NCI-H146 (cell line): ENCODE measurements around the gene TNNT1.
A peak's percentile ranks its signal among the peaks of the same experiment; 100 is the strongest.
"Not testable (repeated sequence)": the region's sequence is repeated elsewhere in the genome, so short reads cannot be mapped to it uniquely, and the experiment has no call there.

Source experiments
- DNase-seq: peaks from one replicate; lab custom pipeline; 2025; lab: John Stamatoyannopoulos, UW

TNNT1 gene

GRCh38 chr19:55166530-55167268 lies 17.7 kb upstream of the TNNT1 start, which contains the start of gene DNAAF3:
Gene DNAAF3 (minus strand): TSS chr19:55166613. CDS start chr19:55166413, 200 bp downstream.
- peak; percentile 99 for DNase-seq

DNA sequence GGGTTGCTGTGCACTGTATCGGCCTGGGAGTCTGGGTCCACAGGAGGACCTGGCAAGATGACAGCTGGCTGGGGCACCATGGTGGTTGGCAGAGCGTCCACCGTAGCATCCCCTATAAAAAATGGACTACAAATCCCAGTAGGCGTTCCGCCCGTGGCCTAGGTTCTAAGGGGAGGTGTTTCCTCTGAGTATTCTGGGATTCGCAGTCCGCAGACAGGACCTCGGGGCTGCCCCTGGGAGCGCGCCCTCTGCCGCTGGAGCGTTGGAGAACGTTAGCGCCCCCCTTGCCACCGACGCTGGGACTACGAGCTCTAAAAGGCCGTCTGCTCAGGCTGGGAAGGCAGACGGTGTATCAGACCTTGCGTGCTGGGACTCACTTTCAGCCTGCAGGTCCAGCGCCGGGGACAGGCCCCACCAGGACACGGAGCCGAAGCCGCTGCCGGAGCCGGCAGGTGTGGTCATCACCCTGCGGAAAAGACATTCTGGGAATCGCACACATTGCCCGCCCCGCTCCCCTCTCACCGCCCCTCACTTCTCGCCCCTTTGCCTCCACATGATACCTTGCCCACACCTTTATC lies 17.0 kb upstream of the TNNT1 start:
- DNase-seq, result peak; percentile 83

- peak; percentile 48 for DNase-seq
Measured at GRCh38 chr19:55161571-55162322, 12.7 kb upstream of the TNNT1 start.

DNA sequence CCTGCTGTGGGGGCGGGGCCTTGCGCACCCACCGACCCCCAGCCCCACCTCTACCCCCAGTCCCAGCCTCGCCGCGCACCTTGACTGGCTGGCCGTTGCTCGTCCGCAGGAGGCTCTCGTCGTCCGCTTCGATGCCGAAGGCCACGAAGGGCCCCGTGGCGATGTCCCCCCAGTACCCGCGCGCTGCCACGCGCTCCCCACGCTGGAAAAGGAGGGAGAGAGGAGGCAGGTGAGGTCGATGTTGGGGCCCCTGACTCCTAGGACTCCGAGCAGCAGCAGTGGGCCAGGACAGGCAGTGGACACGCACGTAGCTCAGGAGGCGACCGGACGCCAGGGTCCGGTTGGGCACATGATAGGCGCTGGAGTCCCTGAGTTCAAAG lies 12.0 kb upstream of the TNNT1 start:
- no peak for DNase-seq

- DNase-seq, result peak; percentile 95
Measured at GRCh38 chr19:55160128-55160985, 11.4 kb upstream of the TNNT1 start.

DNA sequence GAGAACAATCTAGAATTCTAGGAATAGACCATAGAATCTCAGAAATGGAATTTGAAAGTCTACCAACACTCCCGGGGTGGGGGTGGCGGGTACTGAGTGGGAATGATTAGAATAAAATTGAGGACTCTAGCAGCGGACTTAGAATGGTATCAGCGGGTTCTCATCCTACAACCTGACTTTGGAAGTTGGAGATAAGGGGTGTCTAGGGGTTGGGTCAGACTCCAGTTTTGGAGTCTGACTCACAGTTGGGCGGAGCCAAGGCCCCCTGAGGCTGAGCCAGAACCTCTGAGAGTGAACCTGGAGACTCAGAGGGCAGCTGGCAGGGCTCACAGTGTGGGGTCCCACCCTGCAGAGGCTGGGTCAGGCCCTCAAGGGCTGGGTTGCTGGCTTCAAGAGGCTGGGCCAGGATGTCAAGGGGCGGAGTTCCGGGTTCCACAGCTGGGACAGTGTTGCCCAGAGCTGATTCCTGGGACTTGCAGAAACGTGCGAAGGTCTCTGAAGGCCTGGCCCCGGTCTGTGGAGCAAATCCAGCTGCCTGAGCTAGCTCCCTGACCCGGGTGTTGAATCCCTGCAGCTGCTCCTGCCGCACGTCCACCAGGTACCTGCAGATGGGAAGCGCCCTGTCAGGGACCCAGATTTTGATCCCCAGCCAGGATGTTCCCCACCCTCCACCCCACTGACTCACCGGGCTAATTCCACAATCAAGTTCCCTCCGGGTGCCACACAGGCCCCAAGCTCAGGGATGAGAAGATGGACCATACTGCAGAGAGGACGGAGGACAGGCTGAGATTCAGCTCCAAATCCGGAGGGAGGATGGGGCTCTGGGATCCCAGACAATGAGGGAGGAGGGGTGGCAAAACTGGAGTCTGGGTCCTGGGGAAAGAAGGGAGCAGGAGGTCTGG lies 10.1 kb upstream of the TNNT1 start:
- peak; percentile 45 for DNase-seq

GRCh38 chr19:55158423-55158822 lies 9.4 kb upstream of the TNNT1 start:
- no peak for DNase-seq

DNA sequence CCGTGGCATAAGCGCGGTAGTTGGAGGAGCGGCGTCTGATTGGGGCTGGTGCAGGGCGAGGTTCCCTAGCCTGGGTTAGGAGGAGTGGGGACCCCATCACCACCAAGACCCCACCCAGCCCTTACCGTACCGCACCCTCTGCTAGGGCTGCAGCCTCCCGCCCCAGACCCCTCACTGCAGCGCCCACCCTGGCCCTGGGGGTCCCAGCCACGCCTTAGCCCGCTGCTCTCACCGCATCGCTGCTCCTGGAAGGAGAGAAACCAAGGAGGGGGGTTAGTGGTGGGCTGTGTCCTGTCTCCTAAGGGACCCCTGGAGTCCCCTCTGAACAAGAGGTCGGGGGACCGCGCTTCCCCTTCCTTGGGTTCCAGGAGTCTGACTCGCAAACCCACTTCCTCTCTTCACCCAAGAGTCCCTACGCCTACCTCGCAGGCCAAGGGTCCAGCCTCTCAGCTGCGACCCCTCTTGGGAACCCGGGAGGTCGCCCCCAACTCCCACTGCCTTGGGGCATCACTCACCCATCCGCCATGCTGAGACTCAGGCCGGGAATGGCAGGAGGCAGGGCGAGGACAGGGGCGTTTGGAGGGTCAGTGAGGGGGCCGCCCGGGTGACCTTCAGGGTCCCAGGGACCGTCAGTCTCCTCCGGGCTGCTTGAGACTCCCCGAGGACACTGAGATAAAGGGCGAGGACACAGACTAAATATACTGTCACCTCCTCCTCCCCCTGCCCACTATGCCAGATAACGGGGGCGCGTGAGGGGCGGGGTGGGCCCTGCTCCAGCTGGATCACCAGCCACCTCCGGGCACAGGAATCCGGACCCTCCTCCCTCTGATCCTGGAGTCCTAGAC lies 8.3 kb upstream of the TNNT1 start, which contains the start of gene TNNI3:
TNNI3 (minus strand) TSS at position 669 of the 845 bp plus-strand sequence; CDS start at position 526, 143 bp downstream.
- no peak for DNase-seq

DNA sequence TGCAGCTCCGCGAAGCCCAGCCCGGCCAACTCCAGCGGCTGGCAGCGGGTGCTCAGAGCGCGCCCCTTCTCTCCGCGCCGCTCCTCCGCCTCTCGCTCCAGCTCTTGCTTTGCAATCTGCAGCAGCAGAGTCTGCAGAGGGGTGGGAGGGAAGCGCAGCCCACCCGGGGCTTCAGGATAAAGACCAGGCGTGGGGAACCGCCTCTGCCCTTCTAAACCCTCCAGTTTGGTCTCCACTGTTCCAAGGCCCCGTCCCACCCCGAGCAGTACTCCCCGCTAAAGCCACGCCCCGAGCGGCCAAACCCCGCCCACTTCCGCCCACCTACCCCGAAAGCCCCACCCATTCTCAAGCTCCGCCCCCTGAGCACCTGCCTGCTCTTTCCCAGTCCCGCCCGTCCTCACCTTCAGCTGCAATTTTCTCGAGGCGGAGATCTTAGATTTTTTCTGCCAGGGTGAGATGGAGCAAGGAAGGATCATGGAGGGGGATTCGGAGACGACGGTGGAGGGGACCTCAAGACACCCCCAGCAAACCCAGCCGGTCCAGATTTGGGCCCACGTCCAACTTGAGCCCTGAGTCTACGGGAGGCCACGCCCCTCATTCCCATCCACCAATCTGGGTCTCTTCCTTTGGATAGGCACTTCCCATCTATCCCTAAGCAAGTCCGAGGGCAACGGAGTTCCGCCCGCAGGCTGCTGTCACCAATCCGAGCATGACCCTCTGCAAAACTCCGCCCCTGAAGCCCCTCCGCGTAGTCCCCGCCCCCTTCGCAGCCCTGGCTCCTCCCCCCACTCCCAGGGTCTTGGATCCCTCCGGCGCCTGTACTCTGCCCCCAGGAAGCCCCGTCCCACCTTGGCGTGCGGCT lies 7.4 kb upstream of the TNNT1 start:
- DNase-seq, result peak; percentile 95

DNA sequence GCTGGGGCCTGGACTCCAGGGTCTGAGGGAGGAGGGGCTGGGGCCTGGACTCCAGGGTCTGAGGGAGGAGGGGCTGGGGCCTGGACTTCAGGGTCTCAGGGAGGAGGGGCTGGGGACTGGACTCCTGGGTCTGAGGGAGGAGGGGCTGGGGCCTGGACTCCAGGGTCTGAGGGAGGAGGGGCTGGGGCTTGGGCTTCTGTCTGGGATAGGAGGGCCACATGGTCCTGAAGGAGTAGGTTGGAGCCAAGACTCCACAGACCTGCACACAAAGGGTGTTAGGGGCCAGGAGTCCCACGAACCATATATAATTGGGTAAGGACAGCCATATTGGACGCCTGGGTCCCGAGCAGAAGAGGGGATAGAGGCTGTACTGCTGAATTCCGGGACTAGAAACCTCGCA lies 6.8 kb upstream of the TNNT1 start:
- DNase-seq, result not testable (repeated sequence)

GRCh38 chr19:55153652-55154264 lies 4.8 kb upstream of the TNNT1 start:
- DNase-seq, result no peak

GRCh38 chr19:55152017-55152416 lies 3.0 kb upstream of the TNNT1 start:
- DNase-seq, result no peak

DNA sequence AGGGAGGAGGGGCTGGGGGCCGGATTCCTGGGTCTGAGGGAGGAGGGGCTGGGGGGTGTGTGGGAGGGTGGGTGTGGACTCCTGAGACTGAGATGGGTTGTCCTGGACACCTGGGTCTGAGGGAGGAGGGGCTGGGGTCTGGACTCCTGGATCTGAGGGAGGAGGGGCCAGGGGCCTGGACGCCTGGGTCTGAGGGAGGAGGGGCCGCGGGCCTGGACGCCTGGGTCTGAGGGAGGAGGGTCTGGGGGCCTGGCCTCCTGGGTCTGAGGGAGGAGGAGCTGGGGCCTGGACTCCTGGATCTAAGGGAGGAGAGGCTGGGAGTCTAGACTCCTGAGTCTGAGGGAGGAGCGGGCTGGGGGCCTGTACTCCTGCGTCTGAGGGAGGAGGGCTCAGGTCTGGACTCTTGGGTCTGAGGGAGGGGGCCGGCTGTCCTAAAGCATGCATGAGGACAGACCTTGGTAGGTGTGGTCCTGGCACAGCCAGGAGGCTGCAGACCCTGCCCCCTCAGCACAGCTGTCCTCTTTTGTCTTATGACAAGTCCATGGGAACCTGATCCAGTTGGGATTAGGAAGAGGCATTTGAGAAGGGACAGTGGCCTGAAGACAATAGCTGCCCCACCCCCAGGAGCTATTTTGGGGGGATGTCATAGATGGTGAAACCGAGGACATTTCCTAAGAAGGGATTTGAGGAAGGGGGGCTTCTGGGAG lies 1.3 kb downstream of the TNNT1 start:
- DNase-seq, result peak; percentile 49

GRCh38 chr19:55146705-55147273 lies 2.2 kb downstream of the TNNT1 start:
- DNase-seq, result peak; percentile 90

- peak; percentile 73 for DNase-seq
Measured at GRCh38 chr19:55146078-55146704, 2.8 kb downstream of the TNNT1 start.

GRCh38 chr19:55145232-55145631 lies 3.8 kb downstream of the TNNT1 start:
- DNase-seq, result no peak

DNA sequence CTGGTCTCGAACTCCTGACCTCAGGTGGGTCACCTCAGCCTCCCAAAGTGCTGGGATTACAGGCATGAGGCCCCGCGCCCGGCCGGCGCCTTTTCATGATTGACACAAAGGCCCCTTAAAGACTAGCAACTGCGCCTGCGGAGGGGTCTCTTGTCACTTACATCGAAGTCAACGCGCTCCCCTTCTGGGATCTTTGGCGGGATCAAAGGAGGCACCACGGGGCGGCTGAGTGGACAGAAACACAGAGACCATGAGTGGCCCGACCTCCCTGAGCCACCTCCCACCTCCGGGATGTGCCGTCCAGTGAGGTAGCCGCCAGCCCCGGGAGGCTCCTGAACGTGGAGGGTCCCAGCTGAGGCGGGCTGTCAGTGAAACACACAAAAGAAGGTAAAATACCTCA lies 7.3 kb downstream of the TNNT1 start:
- DNase-seq, result no peak
